GM23248 (cell line): ENCODE measurements around the gene NRCAM.

Source experiments
- EZH2 ChIP-seq: fragments of 200-600 bp; sonication (generic); IDR thresholded peaks from 2 replicates; pipeline ENCODE4 v1.6.1; 2018; ENCODE audit warnings: antibody characterized with exemption, mild to moderate bottlenecking; ENCODE audit not compliant: insufficient read depth, poor library complexity, severe bottlenecking
- EZH2phosphoT487 ChIP-seq: fragments of 200-600 bp; sonication (generic); IDR thresholded peaks from 2 replicates; pipeline ENCODE4 v1.6.1; 2018; ENCODE audit warnings: antibody characterized with exemption, moderate library complexity, mild to moderate bottlenecking, low read depth; ENCODE audit not compliant: insufficient read depth

DNA sequence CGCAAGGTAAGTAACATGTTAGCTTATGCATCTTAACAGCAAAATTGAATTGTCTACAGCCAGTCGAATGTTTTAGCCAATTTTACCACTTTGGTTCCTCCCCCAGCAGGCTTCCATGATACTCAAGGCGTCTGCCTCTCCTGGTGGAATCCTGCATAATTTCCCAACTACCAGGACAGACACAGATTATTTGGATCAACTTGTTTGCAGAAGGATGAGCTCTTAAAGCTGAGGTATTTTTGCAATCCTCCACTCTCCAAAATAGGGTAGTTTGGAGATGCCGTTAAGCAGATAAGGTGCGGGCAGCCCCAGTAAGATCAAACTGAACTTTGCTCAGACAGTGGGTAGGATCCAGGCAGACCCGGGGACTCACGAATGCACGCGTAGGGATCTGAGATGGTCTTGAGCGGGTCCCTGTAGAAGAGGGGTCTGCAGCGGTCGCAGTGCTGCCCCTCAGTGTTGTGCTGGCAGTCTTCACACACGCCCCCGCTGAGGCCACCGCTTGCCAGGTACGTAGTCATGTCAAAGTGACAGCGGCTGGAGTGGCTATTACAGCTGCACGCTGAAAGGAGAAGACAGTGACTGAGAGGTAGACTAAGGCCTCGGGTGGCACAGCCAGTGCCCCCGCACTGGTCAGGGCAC is 353.4 kb downstream of the NRCAM start:
- TF ChIP-seq EZH2, result no peak
- TF ChIP-seq EZH2phosphoT487, result no peak
